IMR-90 (cell line): ENCODE results near the gene SPINK14. TPM values are rescaled to one million over a fixed set of nuclear protein-coding genes. Genes with fewer than 3 reads are reported as not detected.

Experiments
- ATAC-seq: fragments of 200-7000 bp; cut with Tn5 transposase; 2 replicates; pipeline ENCODE4 v1.9.1; 2020; ENCODE audit warnings: low read depth, mild to moderate bottlenecking, moderate library complexity
- BruUV-seq: library from RNA; stranded (reverse); fragments of 400-500 nt; replicated peaks from 2 replicates; lab custom pipeline; 2021; lab: Mats Ljungman, UMichigan
- CTCF ChIA-PET: fragments of 300-600 bp; formaldehyde crosslinking; extraction: SDS; loops from one replicate; lab custom pipeline; 2021; ENCODE audit warnings: antibody characterized with exemption; lab: Yijun Ruan, JAX
- POLR2A ChIA-PET: fragments of 300-600 bp; sonication (Branson Sonifier 250); formaldehyde crosslinking; loops from one replicate; lab custom pipeline; 2022; ENCODE audit warnings: antibody characterized with exemption; ENCODE audit not compliant: unreplicated experiment; lab: Charles Lee
- DNase-seq: peaks from one replicate; pipeline ENCODE4 v3.0.0; 2013
- H2AFZ ChIP-seq: replicated peaks from 2 replicates; pipeline ENCODE3; 2013; ENCODE audit warnings: low read length, mild to moderate bottlenecking; ENCODE audit not compliant: poor library complexity
- H2AK5ac ChIP-seq: 2 replicates; pipeline ENCODE4 v1.6.1; 2013; ENCODE audit warnings: low read depth, low read length, inconsistent platforms
- H2AK9ac ChIP-seq: replicated peaks from 2 replicates; pipeline ENCODE3; 2013; ENCODE audit warnings: mild to moderate bottlenecking, low read depth, low read length, moderate library complexity; ENCODE audit not compliant: poor library complexity
- H2BK120ac ChIP-seq: 2 replicates; pipeline ENCODE4 v1.6.1; 2013; ENCODE audit warnings: low read depth, low read length, inconsistent platforms
- H2BK15ac ChIP-seq: 3 replicates; pipeline ENCODE4 v1.6.1; 2013; ENCODE audit warnings: low read depth, low read length, inconsistent platforms
- H2BK20ac ChIP-seq: 2 replicates; pipeline ENCODE4 v1.6.1; 2013; ENCODE audit warnings: low read depth, mild to moderate bottlenecking, inconsistent platforms, low read length, moderate library complexity
- H2BK5ac ChIP-seq: 2 replicates; pipeline ENCODE4 v1.6.1; 2013; ENCODE audit warnings: mild to moderate bottlenecking, low read depth, low read length, inconsistent platforms; ENCODE audit not compliant: poor library complexity, severe bottlenecking
- H3K14ac ChIP-seq: replicated peaks from 2 replicates; pipeline ENCODE4 v1.6.1; 2013; ENCODE audit warnings: low read depth, low read length, inconsistent platforms
- H3K18ac ChIP-seq: 2 replicates; pipeline ENCODE4 v1.6.1; 2013; ENCODE audit warnings: low read depth, low read length, control low read depth
- H3K23ac ChIP-seq: 2 replicates; pipeline ENCODE4 v1.6.1; 2013; ENCODE audit warnings: low read depth, low read length, inconsistent platforms
- H3K27ac ChIP-seq: 2 replicates; pipeline ENCODE4 v1.5.1; 2013; ENCODE audit warnings: mild to moderate bottlenecking, control low read depth, low read length; ENCODE audit not compliant: insufficient read depth
- H3K27me3 ChIP-seq: 2 replicates; pipeline ENCODE4 v1.6.1; 2013; ENCODE audit warnings: low read length; ENCODE audit not compliant: control insufficient read depth, insufficient read depth
- H3K36me3 ChIP-seq: 2 replicates; pipeline ENCODE4 v1.6.1; 2013; ENCODE audit warnings: low read length, mixed read lengths; ENCODE audit not compliant: control insufficient read depth, insufficient read depth
- H3K4ac ChIP-seq: 2 replicates; pipeline ENCODE4 v1.6.1; 2013; ENCODE audit warnings: low read depth, low read length, inconsistent platforms
- H3K4me1 ChIP-seq: 2 replicates; pipeline ENCODE4 v1.6.1; 2013; ENCODE audit warnings: low read length, mixed read lengths; ENCODE audit not compliant: control insufficient read depth, insufficient read depth
- H3K4me2 ChIP-seq: 2 replicates; pipeline ENCODE4 v1.6.1; 2013; ENCODE audit warnings: low read depth, mild to moderate bottlenecking, control low read depth, low read length, moderate library complexity
- H3K4me3 ChIP-seq: 2 replicates; pipeline ENCODE4 v1.5.1; 2013; ENCODE audit warnings: low read depth, mild to moderate bottlenecking, control low read depth, low read length, moderate library complexity; ENCODE audit not compliant: insufficient read depth
- H3K56ac ChIP-seq: 2 replicates; pipeline ENCODE4 v1.6.1; 2013; ENCODE audit warnings: low read length, inconsistent platforms; ENCODE audit not compliant: insufficient read depth; ENCODE audit errors: extremely low read depth
- H3K79me1 ChIP-seq, 2 experiments: 2 replicates each; pipeline ENCODE4 v1.6.1; 2013; ENCODE audit warnings: low read length in 2 of 2, inconsistent platforms in 1 of 2, low read depth in 1 of 2
- H3K9ac ChIP-seq: 2 replicates; pipeline ENCODE4 v1.6.1; 2013; ENCODE audit warnings: low read depth, low read length, control low read depth
- H3K9me1 ChIP-seq: 2 replicates; pipeline ENCODE4 v1.6.1; 2013; ENCODE audit warnings: low read length, inconsistent platforms; ENCODE audit not compliant: insufficient read depth
- H3K9me3 ChIP-seq: 2 replicates; pipeline ENCODE4 v1.6.1; 2013; ENCODE audit warnings: low read length; ENCODE audit not compliant: control insufficient read depth, insufficient read depth
- H4K20me1 ChIP-seq: 2 replicates; pipeline ENCODE4 v1.6.1; 2013; ENCODE audit warnings: low read length, inconsistent platforms; ENCODE audit not compliant: insufficient read depth
- H4K5ac ChIP-seq: 2 replicates; pipeline ENCODE4 v1.6.1; 2013; ENCODE audit warnings: mild to moderate bottlenecking, low read depth, low read length, control low read depth
- H4K8ac ChIP-seq, 2 experiments: 2 replicates each; pipeline ENCODE4 v1.6.1; 2013; ENCODE audit warnings: low read depth in 2 of 2, low read length in 2 of 2, control low read depth in 1 of 2, inconsistent platforms in 1 of 2
- H4K91ac ChIP-seq: 2 replicates; pipeline ENCODE4 v1.6.1; 2013; ENCODE audit warnings: low read depth, low read length, inconsistent platforms; ENCODE audit not compliant: insufficient read depth
- BHLHE40 ChIP-seq: fragments of 150-350 bp; IDR thresholded peaks from 2 replicates; pipeline ENCODE4 v1.6.1; 2016; ENCODE audit warnings: mild to moderate bottlenecking, low read depth, low read length
- CEBPB ChIP-seq: IDR thresholded peaks from 2 replicates; pipeline ENCODE4 v1.6.1; 2012; ENCODE audit warnings: low read depth, low read length, improper control_type of control experiment
- ELK1 ChIP-seq: fragments of 150-350 bp; IDR thresholded peaks from 2 replicates; pipeline ENCODE4 v1.6.1; 2016; ENCODE audit warnings: low read depth, mild to moderate bottlenecking, low read length, moderate library complexity, borderline replicate concordance
- MAZ ChIP-seq: IDR thresholded peaks from 2 replicates; pipeline ENCODE4 v1.6.1; 2012; ENCODE audit warnings: low read depth, mild to moderate bottlenecking, low read length, improper control_type of control experiment, moderate library complexity, borderline replicate concordance
- POLR2A ChIP-seq: IDR thresholded peaks from 2 replicates; pipeline ENCODE4 v1.6.1; 2012; ENCODE audit warnings: mild to moderate bottlenecking, low read depth, low read length
- RAD21 ChIP-seq: IDR thresholded peaks from 2 replicates; pipeline ENCODE4 v1.6.1; 2012; ENCODE audit warnings: low read length, improper control_type of control experiment
- RFX5 ChIP-seq: IDR thresholded peaks from 2 replicates; pipeline ENCODE4 v1.8.0; 2012; ENCODE audit warnings: low read depth, mild to moderate bottlenecking, low read length, moderate library complexity
- WGBS, 2 experiments: methylation state at CpG; one replicate each; pipeline versions ENCODE4 v1.1.5 to v1.1.7; 2013; ENCODE audit warnings: missing lambda C conversion rate in 2 of 2; ENCODE audit not compliant: insufficient read length in 1 of 2; ENCODE audit errors: extremely low coverage in 2 of 2; 5-methylcytosine and 5-hydroxymethylcytosine counted together
- dilution Hi-C: fragments of 300-500 bp; cut with HindIII; formaldehyde crosslinking; loops from one replicate; pipeline ENCODE4 v1.14.3; 2018; ENCODE audit warnings: low sequenced_read_pairs; ENCODE audit not compliant: unreplicated experiment
- in situ Hi-C: fragments of 300-500 bp; cut with MboI; formaldehyde crosslinking; loops from 3 replicates; pipeline ENCODE4 v1.14.3; 2019; ENCODE audit warnings: low sequenced_read_pairs, inconsistent platforms, mixed read lengths
- intact Hi-C: fragments of 100-400 bp; cut with micrococcal nuclease; formaldehyde crosslinking; loops from 2 replicates; pipeline ENCODE4 v1.10.0; 2022
- polyA plus RNA-seq, 3 experiments: library from polyadenylated mRNA; depleted of rRNA; stranded (reverse); fragments of >200 nt; gene quantifications; 2 replicates each; pipeline ENCODE4 v1.2.3, GENCODE V29; 2012; ENCODE audit warnings: low replicate concordance in 1 of 3
- total RNA-seq: library from RNA; depleted of rRNA; stranded (reverse); fragments of >200 nt; gene quantifications from 2 replicates; pipeline ENCODE4 v1.2.3, GENCODE V29; 2012
- TF ChIP-seq, protein P1 (sequence below): fragments of 150-350 bp; IDR thresholded peaks from 2 replicates; pipeline ENCODE4 v1.6.1; 2017; ENCODE audit warnings: mild to moderate bottlenecking, antibody characterized with exemption, low read length, low read depth

The SPINK14 gene
- total and polyA plus RNA-seq, 2 of the 4 experiments (the other 2 are of a cell fraction), result not detected

DNA sequence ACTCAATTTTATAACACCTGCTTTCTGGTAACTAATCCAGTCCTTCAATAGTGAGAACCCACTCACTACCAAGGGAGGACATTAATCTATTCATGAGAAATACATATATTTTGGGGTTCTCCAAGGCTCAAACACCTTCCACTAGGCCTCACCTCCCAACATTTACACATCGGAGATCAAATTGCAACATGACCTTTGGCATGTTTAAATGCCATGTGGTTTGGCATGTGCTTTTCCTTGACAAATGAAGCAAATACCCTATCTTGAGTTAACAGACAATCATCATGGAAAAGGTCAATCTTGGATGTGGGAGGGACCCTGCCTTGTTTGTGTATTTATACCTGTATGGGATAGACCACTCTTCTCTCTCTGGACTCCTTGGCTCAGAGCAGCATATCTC, 21.9 kb upstream of the SPINK14 start:
- Histone ChIP-seq H3K56ac (no peak overlapping the region), H4K5ac (no peak overlapping the region), H4K91ac (no peak overlapping the region), H2BK5ac (no peak overlapping the region), H3K27me3 (no peaks in the 10 kb centered on the region), H3K4me2 (no peak overlapping the region), H2BK15ac (no peak overlapping the region), H3K4ac (no peak overlapping the region), H3K4me3 (no peak overlapping the region), H3K9me3 (no peaks in the 10 kb centered on the region), H3K79me1 (no peaks in the 10 kb centered on the region), H4K8ac (no peak overlapping the region), H3K23ac (no peak overlapping the region), H3K36me3 (no peaks in the 10 kb centered on the region), H2AK9ac (no peak overlapping the region), H3K14ac (no peak overlapping the region), H3K9ac (no peak overlapping the region), H2AFZ (no peak overlapping the region), H2BK120ac (no peak overlapping the region), H2AK5ac (no peak overlapping the region), H3K4me1 (no peaks in the 10 kb centered on the region), H2BK20ac (no peak overlapping the region), H3K9me1 (no peaks in the 10 kb centered on the region), H4K20me1 (no peaks in the 10 kb centered on the region), H3K27ac (no peak overlapping the region), H3K18ac (no peak overlapping the region)
- DNase-seq (no peak), ATAC-seq (no peak)
- TF ChIP-seq ELK1 (no peak), RAD21 (no peak), BHLHE40 (no peak), CEBPB (no peak), MAZ (no peak), POLR2A (no peak), RFX5 (no peak)
- TF ChIP-seq, protein P1, sequence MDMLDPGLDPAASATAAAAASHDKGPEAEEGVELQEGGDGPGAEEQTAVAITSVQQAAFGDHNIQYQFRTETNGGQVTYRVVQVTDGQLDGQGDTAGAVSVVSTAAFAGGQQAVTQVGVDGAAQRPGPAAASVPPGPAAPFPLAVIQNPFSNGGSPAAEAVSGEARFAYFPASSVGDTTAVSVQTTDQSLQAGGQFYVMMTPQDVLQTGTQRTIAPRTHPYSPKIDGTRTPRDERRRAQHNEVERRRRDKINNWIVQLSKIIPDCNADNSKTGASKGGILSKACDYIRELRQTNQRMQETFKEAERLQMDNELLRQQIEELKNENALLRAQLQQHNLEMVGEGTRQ, result no peak
- CTCF ChIA-PET, result interaction anchor here (1.0 kb wide), 1 partner anchor 228 kb away, joined by 5 read pairs; no protein-coding TSS in a partner anchor
- POLR2A ChIA-PET, result no interaction called here
- no CpG with 5 or more reads among the region's 1 CpG for WGBS, 2 experiments
- dilution Hi-C loops (no loop called here), in situ Hi-C loops (no loop called here), intact Hi-C loops (no loop called here)
- BruUV-seq, result no TSS peak
